HG03108 (cell line): ENCODE measurements around the gene AQP12B.
A peak's percentile ranks its signal among the peaks of the same experiment; 100 is the strongest.
"Not testable (repeated sequence)": the region's sequence is repeated elsewhere in the genome, so short reads cannot be mapped to it uniquely, and the experiment has no call there.

Source experiments
- ATAC-seq: cut with Tn5 transposase; IDR thresholded peaks from one replicate; pipeline ENCODE4 v1.9.1; 2021; ENCODE audit warnings: moderate library complexity; ENCODE audit not compliant: unreplicated experiment

AQP12B gene

GRCh38 chr2:240685771-240686371 lies 3.2 kb upstream of the AQP12B start:
- ATAC-seq, result no peak

- not testable (repeated sequence) for ATAC-seq
Observed at GRCh38 chr2:240683980-240684728, 1.5 kb upstream of the AQP12B start.

DNA sequence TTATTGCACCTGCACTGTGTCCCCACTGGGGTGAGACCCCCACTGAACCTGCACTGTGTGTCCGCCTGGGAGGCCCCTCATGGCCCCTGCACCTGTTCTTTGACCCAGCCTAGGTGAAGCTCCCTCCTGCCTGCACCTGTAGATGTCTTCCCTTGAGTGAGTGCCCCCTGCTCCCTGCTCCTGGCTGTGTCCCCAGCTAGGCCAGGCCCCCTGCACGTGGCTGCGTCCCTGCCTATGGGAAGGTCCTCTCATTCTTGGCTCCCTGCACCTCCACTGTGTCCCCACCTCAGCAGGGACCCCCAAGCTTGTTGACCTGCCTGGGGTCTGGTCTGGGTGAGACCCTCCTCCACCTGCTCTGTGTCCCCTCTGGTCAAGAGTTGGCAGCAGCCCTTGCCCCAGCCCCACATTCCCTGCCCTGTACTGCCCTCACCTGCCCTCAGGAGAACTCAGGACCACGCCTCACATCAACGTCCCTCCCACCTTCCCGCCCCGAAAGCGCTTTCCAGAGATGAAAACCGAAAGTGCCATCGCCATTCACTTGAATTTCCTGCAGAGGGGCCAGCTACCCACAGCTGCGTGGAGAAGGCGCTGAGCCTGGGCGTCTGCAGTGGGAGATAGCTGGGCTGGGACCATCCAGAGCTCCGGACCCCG lies 769 bp upstream of the AQP12B start:
- not testable (repeated sequence) for ATAC-seq

GRCh38 chr2:240680185-240680584 lies 2.5 kb downstream of the AQP12B start:
- ATAC-seq, result not testable (repeated sequence)

DNA sequence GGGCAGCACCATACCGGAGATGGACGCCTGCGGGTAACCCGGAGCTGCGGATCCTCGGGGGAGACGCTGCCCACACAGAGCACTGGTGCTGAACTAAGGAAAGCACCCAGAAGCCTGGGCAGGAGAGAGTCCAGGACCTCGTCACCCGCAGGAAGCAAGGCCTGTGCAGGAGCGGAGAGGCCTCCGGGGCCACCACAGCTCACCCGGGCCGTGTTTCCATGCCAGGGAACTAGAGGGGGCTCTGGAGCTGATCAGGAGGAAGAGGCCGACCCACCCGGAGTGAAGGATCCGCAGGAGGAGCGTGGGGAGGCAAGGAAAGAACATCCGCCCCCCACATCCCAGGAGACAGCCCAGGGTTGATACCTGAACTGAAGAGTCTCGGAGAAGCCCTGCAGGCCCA lies 3.8 kb downstream of the AQP12B start:
- ATAC-seq, result not testable (repeated sequence)

DNA sequence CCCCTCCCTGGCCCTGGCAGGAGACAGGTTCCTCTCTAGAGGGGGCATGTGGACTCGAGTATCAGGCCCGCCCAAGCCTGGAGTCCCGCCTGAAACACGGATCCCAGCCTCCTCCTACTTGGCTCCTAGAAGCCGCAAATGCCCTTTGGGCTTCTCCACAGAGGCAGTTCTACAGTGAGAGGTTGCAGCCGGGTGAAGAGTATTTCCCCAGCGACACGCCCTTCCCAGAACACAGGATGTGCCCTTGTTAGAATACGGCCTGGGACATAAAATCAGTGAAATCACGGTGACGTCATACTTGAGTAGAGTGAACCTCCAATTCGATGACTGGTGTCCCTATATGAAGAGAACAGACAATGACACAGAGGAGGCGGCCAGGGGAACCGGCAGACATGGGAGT lies 4.6 kb downstream of the AQP12B start:
- ATAC-seq, result not testable (repeated sequence)

GRCh38 chr2:240675345-240675744 lies 7.3 kb downstream of the AQP12B start:
- not testable (repeated sequence) for ATAC-seq

- ATAC-seq, result not testable (repeated sequence)
Observed at GRCh38 chr2:240674461-240675184, 8.1 kb downstream of the AQP12B start.

GRCh38 chr2:240672701-240673190 lies 9.9 kb downstream of the AQP12B start:
- no peak for ATAC-seq

GRCh38 chr2:240672076-240672700 lies 10.5 kb downstream of the AQP12B start:
- no peak for ATAC-seq

DNA sequence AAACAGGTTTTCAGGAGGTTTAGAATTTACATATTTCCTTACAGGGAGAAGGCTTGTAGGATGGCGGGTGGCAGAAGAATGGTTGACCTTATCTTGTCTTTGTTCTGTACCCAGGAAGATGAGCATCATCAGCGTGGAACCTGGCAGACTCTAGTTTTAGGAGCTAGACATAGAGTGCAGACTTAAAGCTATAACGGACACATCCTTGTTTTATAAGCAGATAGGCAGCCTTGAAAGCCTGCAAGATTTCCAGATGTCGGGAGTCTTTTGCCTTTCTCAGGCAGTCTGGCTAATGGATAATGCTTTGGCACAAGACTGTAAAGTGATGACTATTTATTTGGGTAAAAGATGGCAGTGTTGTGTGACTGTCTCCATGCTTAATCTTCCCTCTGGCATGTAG lies 11.7 kb downstream of the AQP12B start:
- ATAC-seq, result no peak

DNA sequence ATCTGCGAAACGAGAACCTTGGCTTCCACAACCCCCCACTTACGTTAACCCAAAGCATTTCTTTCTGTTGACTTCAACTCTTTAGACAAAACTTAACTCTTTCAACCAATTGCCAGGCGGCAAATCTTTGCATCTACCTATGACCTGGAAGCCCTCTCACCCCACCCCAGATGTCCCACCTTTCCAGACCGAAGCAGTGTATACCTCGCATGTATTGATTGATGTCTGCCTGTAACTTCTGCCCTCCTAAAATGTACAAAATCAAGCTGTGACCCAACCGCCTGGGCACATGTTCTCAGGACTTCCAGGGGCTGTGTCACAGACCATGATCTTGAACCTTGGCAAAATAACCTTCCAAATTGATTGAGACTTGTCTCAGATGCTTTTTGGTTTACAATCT lies 12.3 kb downstream of the AQP12B start:
- ATAC-seq, result no peak

DNA sequence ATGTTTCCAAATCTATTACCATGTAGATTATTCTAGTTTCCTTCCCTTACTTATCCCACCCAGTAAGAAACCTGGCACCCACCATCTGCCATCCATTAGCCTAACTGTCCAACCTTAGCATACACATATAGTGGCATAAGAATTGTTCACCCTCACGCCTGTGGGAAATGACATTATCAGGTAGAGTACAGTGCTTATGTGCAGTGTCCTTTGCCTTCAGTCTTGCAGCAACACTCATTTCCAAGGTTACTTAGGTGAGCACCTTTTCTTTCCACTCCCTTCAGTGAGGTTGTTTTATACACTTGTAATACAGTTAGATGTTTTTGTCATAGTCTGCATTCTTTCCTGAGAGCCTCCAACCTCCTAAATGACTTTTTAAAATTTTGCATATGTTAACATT lies 18.1 kb downstream of the AQP12B start:
- ATAC-seq, result no peak

DNA sequence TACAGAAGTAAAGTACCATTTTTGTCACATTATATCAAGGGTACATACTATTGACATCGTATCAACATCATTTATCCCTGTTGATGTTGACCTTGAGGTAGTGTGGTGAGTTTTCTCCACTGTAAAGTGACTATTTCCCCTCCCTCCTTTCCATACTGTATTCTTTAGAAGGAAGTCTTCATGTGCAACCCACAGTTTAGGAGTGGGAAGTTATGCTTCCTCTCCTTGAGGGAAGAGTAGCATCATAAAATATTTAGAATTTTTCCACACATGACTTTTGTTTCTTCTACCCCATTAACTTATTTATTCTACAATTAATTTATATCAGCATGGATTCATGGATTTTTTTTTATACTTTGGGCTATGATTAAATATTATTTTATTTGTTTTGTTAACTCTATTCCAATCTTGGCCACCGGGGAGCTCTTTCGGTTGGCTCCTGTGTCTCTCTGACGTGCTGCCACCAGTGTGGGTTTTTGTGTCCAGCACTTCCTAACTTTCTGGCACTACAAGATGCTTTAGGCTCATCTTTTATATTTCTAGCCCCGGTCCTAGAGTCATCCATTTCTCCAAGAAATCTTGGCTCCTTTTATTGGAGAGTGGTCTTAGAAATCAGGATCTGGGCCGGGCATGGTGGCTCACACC lies 19.0 kb downstream of the AQP12B start:
- no peak for ATAC-seq

GRCh38 chr2:240662681-240663080 lies 20.0 kb downstream of the AQP12B start:
- ATAC-seq, result no peak

- ATAC-seq, result not testable (repeated sequence)
Observed at GRCh38 chr2:240659883-240660282, 22.8 kb downstream of the AQP12B start.

- peak; percentile 80 for ATAC-seq
Observed at GRCh38 chr2:240655931-240656886, 26.5 kb downstream of the AQP12B start.

- ATAC-seq, result no peak
Observed at GRCh38 chr2:240651185-240651584, 31.5 kb downstream of the AQP12B start.
